Motor neuron (in vitro differentiated cells): ENCODE results near the gene CROCC2. TPM values are rescaled to one million over a fixed set of nuclear protein-coding genes. Genes with fewer than 3 reads are reported as not detected.

Experiments
- ATAC-seq, 8 experiments: fragments of 200-7000 bp; cut with Tn5 transposase; replicated peaks in 6 of 8; 2 replicates each; pipeline ENCODE4 v1.8.0; 2021; ENCODE audit warnings: mild to moderate bottlenecking in 8 of 8, moderate library complexity in 8 of 8
- H3K27ac ChIP-seq, 2 donors: fragments of 250-450 bp; sonication (Bioruptor Pico); 2 replicates each; pipeline ENCODE4 v1.9.0; 2021; ENCODE audit warnings: antibody characterized with exemption in 2 of 2, mild to moderate bottlenecking in 2 of 2, moderate library complexity in 1 of 2
- H3K4me1 ChIP-seq, 2 donors: fragments of 250-450 bp; sonication (Bioruptor Pico); replicated peaks in 1 of 2; 2 replicates each; pipeline ENCODE4 v1.6.1; 2021; ENCODE audit warnings: antibody characterized with exemption in 2 of 2, mild to moderate bottlenecking in 2 of 2, moderate library complexity in 1 of 2
- H3K4me3 ChIP-seq, 5 donors: fragments of 250-450 bp; sonication (Bioruptor Pico); 2 replicates each; pipeline ENCODE4 v1.9.0; 2021; ENCODE audit warnings: antibody characterized with exemption in 5 of 5, mild to moderate bottlenecking in 5 of 5, moderate library complexity in 4 of 5
- WGBS, 10 experiments: fragments of 450-650 bp; shearing (Covaris generic); methylation state at CpG; one replicate each; pipeline ENCODE4 v1.0.0; 2022; 5-methylcytosine and 5-hydroxymethylcytosine counted together
- in situ Hi-C, 9 experiments: fragments of 400-800 bp; cut with MboI; loops; one replicate each; pipeline ENCODE4 v1.15.0; 2021; ENCODE audit warnings: low sequenced_read_pairs in 9 of 9, low pct_unique_long_range_greater_than_20kb in 2 of 9; ENCODE audit not compliant: unreplicated experiment in 9 of 9
- total RNA-seq, 8 experiments: library from RNA; unstranded; fragments of 300-600 nt; gene quantifications; 2 replicates each; pipeline versions ENCODE4 v1.2.3 to v1.2.4, GENCODE V29; 2022

CROCC2 gene
- total RNA-seq, 8 experiments from 2014 or later = 0.29 to 3.4 (median 0.64) TPM; not detected in 2

DNA sequence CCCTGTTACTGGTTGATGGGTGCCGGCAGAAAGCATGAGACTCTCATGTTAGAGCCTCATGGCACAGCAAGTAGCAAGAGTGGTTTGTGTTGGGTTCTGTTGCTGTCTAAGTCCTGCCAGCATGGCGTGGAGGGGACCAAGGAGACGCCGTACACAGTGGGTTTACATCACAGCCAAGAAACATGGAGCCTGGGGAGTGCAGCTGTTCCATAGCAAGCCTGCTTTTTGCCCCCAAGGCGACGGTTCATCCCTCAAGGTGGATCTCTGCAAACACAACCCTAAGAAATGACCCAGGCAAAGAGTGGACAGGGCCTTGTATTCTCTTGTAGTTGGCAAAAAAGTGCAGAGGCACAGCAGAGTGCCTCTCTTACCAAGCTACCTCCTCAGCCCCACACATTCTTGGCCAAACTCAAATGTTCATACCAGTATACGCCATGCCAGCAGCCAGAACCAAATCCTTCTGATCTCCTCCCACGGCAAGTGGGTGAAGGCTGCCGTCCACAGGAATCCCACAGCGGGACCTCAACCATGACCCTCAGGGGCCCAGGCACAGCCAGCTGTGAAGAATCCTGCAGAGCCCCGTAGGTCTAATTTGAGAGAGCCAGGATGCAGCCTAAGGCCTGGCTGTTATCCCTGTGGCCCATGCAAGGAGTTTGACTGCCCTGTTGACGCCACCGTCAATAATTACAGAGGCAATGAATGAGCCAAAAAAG, 111.2 kb downstream of the CROCC2 start:
- WGBS, 10 experiments = 74 to 92% (median 86%) methylated on average over 1 to 7 of the region's 13 CpGs; no CpG with 5 or more reads in 2 of the 10 experiments
- Histone ChIP-seq H3K27ac (no peak overlapping the region), H3K4me3 (no peak overlapping the region), H3K4me1 (no peaks in the 10 kb centered on the region)
- ATAC-seq = no peak
- in situ Hi-C loops = no loop called here

DNA sequence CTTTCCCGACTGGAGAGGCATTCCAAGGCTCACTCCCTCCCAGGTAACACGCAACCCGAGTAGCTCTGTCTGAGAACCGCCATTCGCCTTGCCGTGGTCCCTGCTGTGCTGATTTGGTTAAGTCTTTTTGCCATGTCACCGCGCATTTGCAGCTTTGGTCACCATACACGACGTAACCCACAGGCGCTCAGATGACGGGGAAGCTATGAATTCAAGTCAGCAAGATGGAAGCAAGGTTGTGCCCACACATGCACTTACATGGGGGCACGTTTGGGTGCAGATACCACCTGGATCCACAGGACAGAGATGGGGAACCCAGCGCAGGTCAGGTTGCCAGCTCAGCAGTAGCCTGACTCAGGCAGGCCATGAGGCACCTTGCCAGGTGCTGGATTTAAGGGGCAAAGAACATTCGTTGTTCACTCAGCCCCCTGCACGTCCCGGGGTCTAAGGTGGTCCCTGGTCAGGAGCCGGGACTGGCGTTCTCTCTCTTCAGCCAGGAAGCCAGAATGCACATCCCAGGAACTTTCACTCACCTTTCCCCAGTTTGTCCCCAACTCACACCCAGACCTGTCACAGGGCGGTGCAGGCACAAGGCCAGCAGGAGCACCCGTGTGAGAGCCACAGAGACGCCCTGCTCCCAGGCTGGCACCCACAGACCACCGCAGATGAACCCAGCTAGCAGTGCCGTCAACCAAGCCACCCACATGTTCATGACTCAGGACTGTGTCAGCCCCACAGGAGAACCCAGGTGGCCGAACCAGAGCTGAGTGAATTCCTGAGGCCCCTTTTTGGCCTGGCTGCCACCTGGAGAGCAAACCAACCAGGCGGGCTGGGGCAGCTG, 112.1 kb downstream of the CROCC2 start:
- Histone ChIP-seq H3K4me1 (no peaks in the 10 kb centered on the region), H3K4me3 (no peak overlapping the region), H3K27ac (no peak overlapping the region)
- 40 to 95% (median 89%) methylated on average over 2 to 11 of the region's 26 CpGs; no CpG with 5 or more reads in 3 of the 10 experiments for WGBS, 10 experiments
- no peak for ATAC-seq
- in situ Hi-C loops = no loop called here

DNA sequence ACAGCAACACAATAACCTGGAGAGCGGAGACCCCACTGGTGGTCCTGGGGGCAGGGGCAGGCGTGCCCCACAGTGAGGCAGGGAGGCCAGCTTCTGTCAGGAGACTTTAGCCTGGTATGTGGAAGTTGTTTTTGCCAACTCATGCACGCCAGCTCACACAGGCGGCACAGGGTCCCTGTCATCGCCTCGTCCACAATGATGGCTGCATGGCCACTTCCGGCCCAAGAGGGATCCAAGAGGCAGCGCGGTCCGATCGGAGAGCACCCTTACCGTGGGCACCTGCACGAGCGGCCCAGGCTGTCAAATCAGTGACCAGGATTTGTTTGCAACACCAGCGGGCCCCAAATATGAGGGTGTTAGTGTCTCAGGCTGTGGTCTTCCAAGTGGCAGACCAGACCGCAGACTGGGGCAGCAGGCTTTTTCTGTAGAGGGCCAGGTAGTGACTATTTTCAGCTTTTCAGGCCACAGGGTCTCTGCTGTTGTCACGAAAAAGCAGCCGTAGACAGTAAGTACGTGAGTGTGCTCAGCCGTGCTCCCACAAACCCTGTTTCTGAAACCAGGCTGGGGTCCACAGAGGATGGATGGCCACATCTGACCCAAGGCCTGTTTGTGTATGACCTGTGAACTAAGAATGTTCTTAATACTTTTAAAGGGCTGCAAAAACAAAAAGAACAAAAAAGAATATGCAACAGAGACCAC, 113.5 kb downstream of the CROCC2 start:
- no peak overlapping the region for H3K27ac ChIP-seq
- H3K4me3 ChIP-seq = no peak overlapping the region
- no peak for ATAC-seq
- in situ Hi-C loops = no loop called here
- WGBS, 10 experiments = 79 to 100% (median 90%) methylated on average over 2 to 10 of the region's 20 CpGs; no CpG with 5 or more reads in 5 of the 10 experiments
- H3K4me1 ChIP-seq = no peaks in the 10 kb centered on the region

DNA sequence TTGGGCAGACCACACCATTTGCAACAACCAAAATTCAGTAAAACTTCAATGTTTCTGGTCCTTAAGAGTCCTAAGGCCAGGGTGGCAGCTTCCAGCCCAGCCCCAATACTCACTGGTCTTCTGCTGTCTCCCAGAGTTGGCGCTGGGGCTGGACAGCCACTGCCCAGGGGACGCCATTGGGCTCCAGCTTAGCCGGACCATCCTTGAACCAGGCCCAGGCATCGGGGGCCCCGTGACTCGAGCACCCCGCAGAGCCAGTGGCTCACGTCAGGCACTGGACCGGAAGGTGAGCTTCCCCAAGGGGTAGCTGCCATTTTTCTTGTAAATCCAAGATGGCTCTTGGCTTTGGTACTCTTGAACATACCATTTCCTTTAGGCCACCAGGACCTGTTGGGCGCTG, 114.1 kb downstream of the CROCC2 start:
- Histone ChIP-seq H3K4me3 (no peak overlapping the region), H3K27ac (no peak overlapping the region), H3K4me1 (no peaks in the 10 kb centered on the region)
- WGBS, 10 experiments = 70 to 100% (median 89%) methylated on average over 1 to 4 of the region's 10 CpGs; no CpG with 5 or more reads in 4 of the 10 experiments
- in situ Hi-C loops = no loop called here
- ATAC-seq = no peak

DNA sequence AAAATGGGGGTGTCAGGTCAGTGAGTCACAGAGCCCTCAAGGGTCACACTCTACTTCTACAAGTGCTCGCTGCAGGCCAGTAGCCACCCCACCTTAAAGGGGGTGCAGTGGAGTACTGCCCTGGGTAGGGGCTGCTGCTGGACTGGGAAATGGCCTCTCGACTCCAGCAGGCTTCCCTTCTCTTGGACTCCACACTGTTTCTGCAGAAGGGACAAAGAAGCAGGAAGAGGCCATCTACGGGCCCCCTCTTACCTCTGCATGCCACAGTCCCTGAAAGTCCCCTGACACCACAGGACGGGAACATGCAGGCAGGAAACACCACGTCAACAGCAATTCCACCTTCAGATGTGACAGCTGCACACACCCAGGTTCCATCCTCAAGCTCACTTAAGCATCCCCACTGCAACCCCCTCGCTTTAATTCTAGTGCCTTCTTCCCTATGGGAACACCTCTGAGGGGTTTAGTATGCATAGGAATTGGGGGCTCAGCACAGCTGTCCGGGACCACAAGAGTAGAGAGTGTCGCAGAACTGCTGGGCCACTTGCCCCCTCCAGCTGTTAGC, 114.6 kb downstream of the CROCC2 start:
- in situ Hi-C loops = no loop called here
- H3K4me3 ChIP-seq = no peak overlapping the region
- no peak overlapping the region for H3K27ac ChIP-seq
- ATAC-seq = no peak
- WGBS, 10 experiments = 0 to 100% (median 80%) methylated on average over 1 to 5 of the region's 8 CpGs; no CpG with 5 or more reads in 3 of the 10 experiments
- no peaks in the 10 kb centered on the region for H3K4me1 ChIP-seq

DNA sequence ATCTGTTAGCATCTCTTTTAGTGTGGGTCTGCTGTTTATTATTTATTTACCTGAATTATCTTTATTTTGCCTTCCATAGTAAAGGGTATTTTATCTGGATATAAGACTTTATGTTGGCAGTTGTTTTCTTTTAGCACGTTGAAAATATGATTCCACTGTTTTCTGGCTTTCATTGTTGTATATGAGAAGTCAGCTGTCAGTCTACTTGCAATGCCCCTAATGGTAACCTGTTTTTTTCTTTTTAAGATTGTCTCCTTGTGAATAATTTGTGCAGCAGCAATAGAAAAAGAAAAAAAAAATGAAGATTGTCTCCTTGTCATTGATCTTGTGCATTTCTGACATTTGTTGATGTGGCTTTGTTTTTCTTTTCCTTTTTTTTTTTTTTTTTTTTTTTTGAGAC, 119.5 kb downstream of the CROCC2 start:
- Histone ChIP-seq H3K27ac (no peak overlapping the region), H3K4me1 (no peaks in the 10 kb centered on the region), H3K4me3 (no peak overlapping the region)
- no peak for ATAC-seq
- WGBS, 10 experiments = 29 to 100% (median 39%) methylated on average over 1 of the region's 1 CpG; no CpG with 5 or more reads in 2 of the 10 experiments
- in situ Hi-C loops = no loop called here

DNA sequence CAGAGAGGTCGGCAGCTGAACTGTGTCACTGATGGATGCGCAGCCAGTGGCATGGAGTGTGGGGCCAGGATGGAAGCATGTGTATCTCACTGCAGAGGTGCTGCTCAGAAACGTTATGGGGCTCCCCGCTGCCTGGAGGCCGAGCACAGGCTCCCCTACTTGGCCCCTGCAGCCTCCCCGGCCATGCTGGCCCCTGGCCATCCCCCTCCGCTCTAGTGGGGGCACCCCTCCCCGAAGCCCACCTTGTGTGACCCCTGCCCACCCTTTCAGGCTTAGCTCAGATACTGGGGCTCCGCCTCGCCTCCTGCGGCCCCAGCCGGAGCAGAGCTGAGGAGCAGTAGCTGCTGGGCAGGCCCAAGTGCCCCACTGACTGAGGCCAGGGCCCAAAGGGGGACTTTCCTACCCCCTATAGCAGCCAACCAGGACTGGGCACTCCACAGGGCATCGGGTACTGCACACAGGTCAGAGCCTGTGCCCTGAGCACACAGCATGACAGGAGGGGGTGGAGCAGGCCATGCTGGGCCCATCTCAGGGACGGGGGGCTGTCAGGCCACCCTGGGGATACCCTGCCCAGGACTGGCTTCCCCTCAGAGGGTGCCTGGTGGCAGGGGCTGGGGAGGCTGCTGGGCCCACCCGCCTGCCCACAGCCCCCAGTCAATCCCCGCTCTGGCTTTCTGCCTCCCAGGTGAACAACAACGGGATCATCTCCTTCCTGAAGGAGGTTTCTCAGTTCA, 123.6 kb downstream of the CROCC2 start:
- H3K4me3 ChIP-seq = no peak overlapping the region
- H3K4me1 ChIP-seq = no peaks in the 10 kb centered on the region
- ATAC-seq = no peak
- H3K27ac ChIP-seq = no peak overlapping the region
- in situ Hi-C loops = no loop called here
- 50 to 86% methylated on average over 1 of the region's 17 CpGs; no CpG with 5 or more reads in 8 of the 10 experiments for WGBS, 10 experiments

DNA sequence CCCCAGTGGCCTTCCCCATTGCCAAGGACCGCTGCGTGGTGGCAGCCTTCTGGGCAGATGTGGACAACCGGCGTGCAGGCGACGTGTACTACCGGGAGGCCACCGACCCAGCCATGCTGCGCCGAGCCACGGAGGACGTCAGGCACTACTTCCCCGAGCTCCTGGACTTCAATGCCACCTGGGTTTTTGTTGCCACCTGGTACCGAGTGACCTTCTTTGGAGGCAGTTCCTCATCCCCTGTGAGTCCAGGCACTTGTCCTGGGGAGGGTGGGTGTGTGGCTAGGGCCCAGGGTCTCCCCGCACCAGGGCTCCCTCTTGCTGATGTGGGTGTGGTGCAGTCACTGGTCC, 124.2 kb downstream of the CROCC2 start:
- ATAC-seq = no peak
- WGBS, 10 experiments = 90 to 100% methylated on average over 1 to 2 of the region's 15 CpGs; no CpG with 5 or more reads in 8 of the 10 experiments
- Histone ChIP-seq H3K4me3 (no peak overlapping the region), H3K4me1 (no peaks in the 10 kb centered on the region), H3K27ac (no peak overlapping the region)
- in situ Hi-C loops = no loop called here

DNA sequence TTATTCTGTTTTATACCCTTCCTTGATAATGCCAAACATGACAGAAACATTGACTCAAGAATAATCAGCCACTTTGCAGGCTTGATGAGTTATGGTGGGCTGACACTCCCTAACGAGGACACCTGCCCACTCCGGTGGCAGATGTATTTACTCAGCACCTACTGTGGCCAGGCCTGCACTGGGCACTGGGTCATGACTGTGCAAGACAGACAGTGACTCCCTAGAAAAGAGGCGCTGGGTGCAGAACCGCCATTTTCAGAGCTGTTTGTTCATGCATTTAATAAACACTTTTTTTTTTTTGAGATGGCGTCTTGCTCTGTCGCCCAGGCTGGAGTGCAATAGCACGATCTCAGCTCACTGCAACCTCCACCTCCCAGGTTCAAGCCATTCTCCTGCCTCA, 124.7 kb downstream of the CROCC2 start:
- no peak overlapping the region for H3K4me3 ChIP-seq
- no peak overlapping the region for H3K27ac ChIP-seq
- no peaks in the 10 kb centered on the region for H3K4me1 ChIP-seq
- 82 to 100% (median 92%) methylated on average over 1 to 6 of the region's 7 CpGs; no CpG with 5 or more reads in 2 of the 10 experiments for WGBS, 10 experiments
- in situ Hi-C loops = no loop called here
- ATAC-seq = no peak

DNA sequence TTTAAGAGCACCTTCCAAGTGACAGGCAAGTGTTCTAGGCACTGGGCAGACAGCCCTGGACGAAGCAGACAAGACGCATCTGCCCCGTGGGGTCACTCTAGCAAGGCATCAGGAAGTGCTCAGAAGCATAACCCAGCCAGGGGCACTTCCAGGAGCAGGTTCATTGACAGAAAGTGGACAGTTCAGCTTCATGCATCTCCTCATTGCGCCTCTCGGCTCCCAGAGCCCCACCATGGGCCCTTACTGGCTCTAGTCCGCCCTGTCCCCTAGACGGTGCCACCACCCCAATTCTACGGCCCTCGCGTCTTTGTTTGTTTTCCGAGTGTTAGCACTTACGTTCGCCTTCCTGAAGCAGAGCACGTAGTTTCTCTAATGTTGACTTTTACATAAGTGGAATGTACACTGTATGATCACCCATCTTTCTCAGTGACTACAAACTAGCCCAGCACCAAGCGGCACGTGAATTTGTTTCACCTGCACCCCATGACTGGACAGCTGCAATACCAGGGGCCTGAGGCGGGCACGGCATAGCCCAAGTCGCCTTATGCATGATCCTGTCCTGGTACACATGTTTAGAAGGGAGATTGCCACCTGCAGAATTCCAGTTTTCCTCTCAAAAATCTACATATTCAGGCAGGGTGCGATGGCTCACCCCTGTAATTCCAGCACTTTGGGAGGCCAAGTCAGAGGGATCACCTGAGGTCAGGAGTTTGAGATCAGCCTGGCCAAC, 125.5 kb downstream of the CROCC2 start:
- in situ Hi-C loops = no loop called here
- no peak overlapping the region for H3K27ac ChIP-seq
- ATAC-seq = no peak
- H3K4me1 ChIP-seq = peaks cover 5 to 6% of the 10 kb centered on the region in 2 donors
- no peak overlapping the region for H3K4me3 ChIP-seq
- WGBS, 10 experiments = 63 to 91% (median 85%) methylated on average over 3 to 11 of the region's 20 CpGs; no CpG with 5 or more reads in 4 of the 10 experiments

DNA sequence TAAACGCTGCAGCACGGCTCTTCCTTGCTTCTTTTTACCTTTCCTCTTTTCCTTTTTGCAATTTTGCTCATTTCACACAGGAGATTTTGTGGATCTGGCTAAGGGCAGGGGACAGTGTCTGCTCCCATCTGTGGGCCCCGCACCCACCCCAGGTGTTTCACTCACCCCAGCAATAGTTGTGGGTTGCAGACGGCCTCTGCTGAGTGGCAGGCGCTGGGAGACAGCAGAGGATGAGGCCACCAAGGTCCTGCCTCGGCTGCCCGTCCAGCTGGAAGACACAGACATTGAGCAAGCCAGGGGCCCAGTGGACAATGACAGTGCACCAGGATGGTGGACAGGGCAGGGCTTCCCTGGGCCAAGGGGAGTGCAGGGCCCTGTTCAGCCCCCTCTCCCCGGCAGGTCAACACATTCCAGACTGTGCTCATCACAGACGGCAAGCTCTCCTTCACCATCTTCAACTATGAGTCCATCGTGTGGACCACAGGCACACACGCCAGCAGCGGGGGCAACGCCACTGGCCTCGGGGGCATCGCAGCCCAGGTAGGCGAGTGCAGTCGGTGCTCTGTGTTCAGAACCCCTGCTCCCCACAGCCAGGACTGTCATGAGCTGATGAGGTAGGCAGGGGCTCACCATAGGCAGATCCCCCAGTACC, 127.3 kb downstream of the CROCC2 start:
- Histone ChIP-seq H3K4me1 (peaks cover 6 to 11% of the 10 kb centered on the region in 2 donors), H3K4me3 (no peak overlapping the region), H3K27ac (no peak overlapping the region)
- no peak for ATAC-seq
- in situ Hi-C loops = no loop called here
- 19 to 100% (median 81%) methylated on average over 2 to 10 of the region's 17 CpGs; no CpG with 5 or more reads in 1 of the 10 experiments for WGBS, 10 experiments
